ENCODE measurements around the gene FHIT. TPM values are rescaled to one million over a fixed set of nuclear protein-coding genes. Genes with fewer than 3 reads are reported as not detected.

FHIT gene
- total RNA-seq, 1 donor: 2.2 TPM

DNA sequence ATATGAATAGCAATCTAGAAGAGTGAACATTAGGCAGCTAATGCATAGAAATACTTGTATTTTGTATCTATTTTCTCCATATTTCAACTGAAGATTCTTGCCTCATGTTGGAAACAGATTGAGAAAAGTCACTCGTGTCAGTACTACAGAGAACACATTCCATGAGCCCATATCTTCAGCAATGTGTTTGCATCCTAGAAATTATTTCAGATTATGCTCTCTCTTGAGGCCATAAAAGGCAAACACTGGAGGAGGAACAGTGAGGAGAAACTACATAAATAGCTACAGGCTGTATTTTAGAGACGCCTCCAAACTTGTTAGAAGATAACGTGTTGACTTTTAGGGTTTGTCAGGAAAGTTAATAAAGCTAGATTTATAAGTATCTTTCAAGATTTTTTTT, 906.9 kb downstream of the FHIT start:
- no peak for DNase-seq (ENCODE audit: low read depth)
- TF ChIP-seq, protein P1, sequence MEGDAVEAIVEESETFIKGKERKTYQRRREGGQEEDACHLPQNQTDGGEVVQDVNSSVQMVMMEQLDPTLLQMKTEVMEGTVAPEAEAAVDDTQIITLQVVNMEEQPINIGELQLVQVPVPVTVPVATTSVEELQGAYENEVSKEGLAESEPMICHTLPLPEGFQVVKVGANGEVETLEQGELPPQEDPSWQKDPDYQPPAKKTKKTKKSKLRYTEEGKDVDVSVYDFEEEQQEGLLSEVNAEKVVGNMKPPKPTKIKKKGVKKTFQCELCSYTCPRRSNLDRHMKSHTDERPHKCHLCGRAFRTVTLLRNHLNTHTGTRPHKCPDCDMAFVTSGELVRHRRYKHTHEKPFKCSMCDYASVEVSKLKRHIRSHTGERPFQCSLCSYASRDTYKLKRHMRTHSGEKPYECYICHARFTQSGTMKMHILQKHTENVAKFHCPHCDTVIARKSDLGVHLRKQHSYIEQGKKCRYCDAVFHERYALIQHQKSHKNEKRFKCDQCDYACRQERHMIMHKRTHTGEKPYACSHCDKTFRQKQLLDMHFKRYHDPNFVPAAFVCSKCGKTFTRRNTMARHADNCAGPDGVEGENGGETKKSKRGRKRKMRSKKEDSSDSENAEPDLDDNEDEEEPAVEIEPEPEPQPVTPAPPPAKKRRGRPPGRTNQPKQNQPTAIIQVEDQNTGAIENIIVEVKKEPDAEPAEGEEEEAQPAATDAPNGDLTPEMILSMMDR (IDR thresholded peaks at IDR 0.05; ENCODE audit: insufficient read depth, low read depth, low read length): no peak
- no peak overlapping the region for H3K4me3 ChIP-seq (ENCODE audit: low read depth, low read length)

DNA sequence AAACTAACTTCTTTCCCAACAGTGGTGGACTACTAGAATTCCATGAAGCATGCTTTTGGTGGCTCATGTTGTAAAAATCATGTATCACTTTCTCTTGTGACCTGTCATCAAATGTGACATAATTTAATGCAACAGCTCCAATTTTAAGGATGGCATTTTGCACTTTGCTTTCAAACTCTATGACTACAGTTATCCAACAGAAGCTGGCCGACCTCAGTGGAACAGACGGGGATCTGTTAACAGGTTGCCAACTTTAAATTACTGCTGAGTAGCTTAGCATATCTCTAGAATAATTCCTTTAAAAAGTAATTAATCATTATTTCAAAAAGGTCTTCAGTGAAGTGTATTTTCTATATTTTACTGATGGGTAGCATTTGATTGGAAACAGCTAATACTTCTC, 907.4 kb downstream of the FHIT start:
- TF ChIP-seq, protein P1 (IDR thresholded peaks at IDR 0.05; ENCODE audit: insufficient read depth, low read depth, low read length): no peak
- H3K4me3 ChIP-seq (ENCODE audit: low read depth, low read length): no peak overlapping the region
- no peak for DNase-seq (ENCODE audit: low read depth)

DNA sequence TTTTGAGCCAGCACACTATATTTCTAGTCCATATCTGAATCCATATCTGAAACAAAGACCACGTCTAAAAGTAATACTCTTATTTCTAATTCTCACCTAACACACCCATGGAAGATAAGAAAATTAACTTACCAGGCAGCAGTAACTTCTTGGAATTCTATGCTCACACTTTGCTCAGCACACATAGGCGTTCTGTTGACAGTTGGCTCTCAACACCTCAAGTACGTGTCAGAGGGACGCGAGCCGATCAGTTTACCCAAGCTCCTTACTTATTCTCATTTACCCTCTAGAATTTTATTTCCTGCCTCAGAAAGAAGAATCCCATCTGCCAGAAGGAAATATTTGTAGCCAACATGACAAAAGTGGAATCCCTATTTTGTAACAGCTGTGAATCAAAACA, 911.9 kb downstream of the FHIT start:
- TF ChIP-seq, protein P1 (IDR thresholded peaks at IDR 0.05; ENCODE audit: insufficient read depth, low read depth, low read length): no peak
- DNase-seq (ENCODE audit: low read depth): no peak
- no peak overlapping the region for H3K4me3 ChIP-seq (ENCODE audit: low read depth, low read length)

DNA sequence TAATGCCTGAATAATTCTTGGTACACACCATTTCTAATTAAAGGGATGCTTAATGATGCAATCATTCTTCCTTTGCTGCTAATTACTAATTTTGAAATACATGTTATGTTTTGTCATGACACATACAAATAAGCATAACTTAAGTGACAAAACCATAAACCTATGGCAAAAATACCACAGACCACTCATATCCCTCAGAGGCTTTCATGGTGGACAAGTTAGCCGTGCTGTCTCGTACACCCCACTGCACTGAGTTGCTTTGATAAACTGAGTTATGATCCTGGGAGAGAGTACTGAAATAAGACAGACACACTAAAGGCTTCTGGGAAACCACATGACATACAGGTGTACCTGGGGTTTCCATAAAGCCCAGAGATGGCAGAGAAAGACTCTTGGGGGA, 913.8 kb downstream of the FHIT start:
- TF ChIP-seq, protein P1 (IDR thresholded peaks at IDR 0.05; ENCODE audit: insufficient read depth, low read depth, low read length): no peak
- no peak for DNase-seq (ENCODE audit: low read depth)
- H3K4me3 ChIP-seq (ENCODE audit: low read depth, low read length): no peak overlapping the region

DNA sequence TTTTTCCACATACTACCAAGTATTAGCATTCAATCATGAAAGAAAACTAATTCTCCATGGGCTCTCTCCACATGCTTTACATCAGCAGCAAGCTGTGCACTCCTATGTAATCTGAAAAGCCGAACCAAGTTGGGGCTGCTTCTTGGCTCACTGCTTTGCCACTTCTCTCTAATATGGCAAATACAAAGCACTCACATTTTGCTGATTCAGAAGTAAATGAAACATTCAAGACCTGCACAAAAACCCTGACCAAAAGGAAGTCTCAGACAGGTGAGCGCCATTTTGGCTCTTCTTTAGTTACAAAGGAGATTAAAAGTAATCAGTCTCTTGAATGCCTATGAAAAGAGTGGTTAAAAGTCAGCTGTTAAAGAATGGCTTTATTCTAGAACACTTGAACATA, 915.2 kb downstream of the FHIT start:
- DNase-seq (ENCODE audit: low read depth): no peak
- TF ChIP-seq, protein P1 (IDR thresholded peaks at IDR 0.05; ENCODE audit: insufficient read depth, low read depth, low read length): no peak
- no peak overlapping the region for H3K4me3 ChIP-seq (ENCODE audit: low read depth, low read length)

DNA sequence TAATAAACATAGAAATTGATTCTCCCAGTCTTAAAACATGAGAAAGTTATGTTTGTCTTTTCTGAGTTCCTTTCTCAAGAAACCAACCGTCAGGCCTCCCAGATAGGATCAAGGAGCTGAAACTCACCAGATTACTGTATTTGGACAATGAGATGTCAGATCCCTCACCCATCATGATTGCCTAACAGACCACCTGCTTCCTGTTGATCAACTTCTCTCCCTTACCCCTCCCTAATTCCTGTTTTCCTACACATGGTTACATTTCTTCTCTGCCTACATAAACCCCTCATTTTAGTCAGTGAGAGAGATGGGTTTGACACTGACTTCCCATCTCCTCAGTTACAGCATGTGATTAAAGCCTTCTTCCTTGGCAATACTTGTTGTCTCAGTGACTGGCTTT, 917.5 kb downstream of the FHIT start:
- DNase-seq (ENCODE audit: low read depth): peak; percentile 30
- H3K4me3 ChIP-seq (ENCODE audit: low read depth, low read length): no peak overlapping the region
- TF ChIP-seq, protein P1 (IDR thresholded peaks at IDR 0.05; ENCODE audit: insufficient read depth, low read depth, low read length): no peak

DNA sequence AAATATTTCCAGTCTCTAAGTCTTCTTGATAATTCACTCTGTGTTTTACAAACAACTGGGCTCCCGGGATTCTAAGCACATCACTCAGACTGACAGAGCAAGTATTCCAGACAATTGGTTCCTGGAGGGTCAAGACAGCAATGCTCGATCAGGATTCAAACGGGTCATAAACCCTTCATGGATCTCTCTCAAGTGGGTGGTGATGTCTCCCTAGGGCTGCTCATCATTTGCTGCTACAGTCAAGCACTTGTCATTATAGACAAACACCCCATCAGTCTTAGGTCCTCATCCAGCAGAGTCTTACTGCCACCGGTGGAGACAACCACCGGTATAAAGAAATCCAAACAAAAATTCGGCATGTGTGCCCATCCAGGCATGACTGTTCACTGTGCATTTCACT, 921.1 kb downstream of the FHIT start:
- TF ChIP-seq, protein P1 (IDR thresholded peaks at IDR 0.05; ENCODE audit: insufficient read depth, low read depth, low read length): no peak
- DNase-seq (ENCODE audit: low read depth): no peak
- H3K4me3 ChIP-seq (ENCODE audit: low read depth, low read length): no peak overlapping the region

All from fibroblast of villous mesenchyme (primary cell).